ENCODE results near the gene NEDD4.
"Not testable (repeated sequence)": the region's sequence is repeated elsewhere in the genome, so short reads cannot be mapped to it uniquely, and the experiment has no call there.

NEDD4 gene

GRCh38 chr15:55958349-55958748, 35.1 kb downstream of the NEDD4 start:
- DNase-seq (ENCODE audit: low read depth in 2 of 2): no peak

DNA sequence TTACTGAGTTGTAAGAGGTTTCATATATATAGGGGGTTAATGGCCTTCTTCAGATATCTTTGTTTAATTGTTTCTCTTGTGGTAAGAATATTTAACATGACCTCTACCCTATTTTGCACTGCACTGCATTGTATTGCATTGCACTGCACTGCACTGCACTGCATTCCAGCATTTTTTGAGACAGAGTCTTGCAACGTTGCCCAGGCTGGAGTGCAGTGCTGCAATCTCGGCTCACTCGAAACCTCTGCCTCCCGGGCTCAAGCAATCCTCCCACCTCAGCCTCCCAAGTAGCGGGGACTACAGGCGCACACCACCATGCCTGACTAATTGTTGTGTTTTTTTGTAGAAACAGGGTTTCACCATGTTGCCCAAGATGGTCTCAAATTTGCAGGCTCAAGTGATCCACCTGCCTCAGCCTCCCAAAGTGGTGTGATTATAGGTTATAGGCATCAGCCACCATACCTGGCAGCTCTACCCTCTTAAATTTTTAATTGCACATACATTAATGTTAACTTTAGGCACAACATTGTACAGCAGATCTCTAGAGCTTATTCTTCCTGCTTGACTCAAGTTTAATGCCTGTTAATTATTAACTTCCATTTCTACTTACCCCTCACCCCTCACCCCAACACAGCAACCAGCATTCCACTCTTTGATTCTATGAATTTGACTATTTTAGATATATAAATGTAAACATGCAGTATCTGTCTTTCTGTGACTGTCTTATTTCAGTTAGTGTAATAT, 38.4 kb downstream of the NEDD4 start:
- no peak for DNase-seq (ENCODE audit: low read depth in 2 of 2)

DNA sequence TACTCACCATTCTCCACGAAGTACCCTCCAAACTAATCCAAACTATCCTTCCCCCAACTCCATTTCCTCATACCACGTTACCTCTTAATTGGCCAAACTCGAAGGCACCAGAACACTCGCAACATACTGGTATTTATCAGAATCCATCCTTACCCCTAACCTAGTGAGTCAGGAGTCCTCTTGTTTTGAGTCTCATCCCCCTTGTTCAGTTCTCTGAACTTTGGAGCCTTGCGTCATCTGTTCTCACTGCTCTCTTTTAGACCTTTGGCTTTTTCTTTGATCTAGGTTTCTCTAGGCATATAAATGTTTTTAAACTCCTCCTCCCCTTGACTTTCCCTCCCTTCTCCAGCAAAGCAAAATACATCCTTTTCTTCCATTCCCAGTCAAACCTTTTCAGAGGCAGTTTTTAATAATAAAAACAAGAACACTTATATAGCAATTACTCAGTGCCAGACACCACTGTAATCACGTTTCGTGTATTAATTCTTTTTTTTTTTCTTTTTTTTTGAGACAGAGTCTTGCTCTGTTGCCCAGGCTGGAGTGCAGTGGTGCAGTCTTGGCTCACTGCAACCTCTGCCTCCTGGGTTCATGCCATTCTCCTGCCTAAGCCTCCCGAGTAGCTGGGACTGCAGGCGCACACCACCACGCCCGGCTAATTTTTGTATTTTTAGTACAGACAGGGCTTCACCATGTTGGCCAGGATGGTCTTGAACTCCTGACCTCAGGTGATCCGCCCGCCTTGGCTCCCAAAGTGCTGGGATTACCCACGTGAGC, 40.7 kb downstream of the NEDD4 start:
- not testable (repeated sequence) for DNase-seq (ENCODE audit: low read depth in 2 of 2)

- not testable (repeated sequence) for DNase-seq (ENCODE audit: low read depth in 2 of 2)
Measured at GRCh38 chr15:55944606-55945005, 48.8 kb downstream of the NEDD4 start.

DNA sequence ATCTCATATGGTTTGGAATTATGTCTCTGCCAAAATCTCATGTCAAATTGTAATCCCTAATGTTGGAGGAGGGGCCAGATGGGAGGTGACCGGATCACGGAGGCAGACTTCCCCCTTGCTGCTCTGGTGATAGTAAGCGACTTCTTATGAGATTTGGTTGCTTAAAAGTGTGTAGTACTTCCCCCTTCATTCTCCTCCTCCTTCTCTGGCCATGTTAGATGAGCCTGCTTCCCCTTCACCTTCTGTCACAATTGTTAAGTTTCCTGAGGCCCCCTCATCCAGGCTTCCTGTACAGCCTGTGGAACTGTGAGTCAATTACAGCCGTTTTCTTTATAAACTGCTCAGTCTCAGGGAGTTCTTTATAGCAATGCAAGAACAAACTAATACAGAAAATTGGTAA, 51.1 kb downstream of the NEDD4 start:
- DNase-seq (ENCODE audit: low read depth in 2 of 2): no peak

DNA sequence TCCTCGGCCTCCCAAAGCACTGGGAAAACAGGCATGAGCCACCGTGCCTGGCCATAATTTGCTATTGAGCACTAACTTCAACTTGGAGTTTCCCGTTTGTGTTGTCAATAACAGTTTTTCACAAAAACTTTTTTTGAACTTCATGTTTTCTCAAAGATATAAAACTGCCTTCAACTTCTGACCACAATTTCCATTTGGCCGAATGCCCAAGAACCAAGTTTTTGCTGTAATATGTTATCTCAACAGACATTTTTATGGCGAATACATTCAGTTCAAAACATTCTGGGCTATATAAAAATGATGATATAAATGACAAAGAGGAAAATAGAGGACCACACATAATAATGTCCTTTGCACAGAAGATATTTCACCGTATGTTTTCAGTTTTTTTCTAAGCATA, 56.4 kb downstream of the NEDD4 start:
- peak; percentile 60 for DNase-seq (ENCODE audit: low read depth in 2 of 2)

GRCh38 chr15:55928955-55929354, 64.5 kb downstream of the NEDD4 start:
- no peak for DNase-seq (ENCODE audit: low read depth in 2 of 2)

GRCh38 chr15:55921744-55922143, 71.7 kb downstream of the NEDD4 start:
- DNase-seq (ENCODE audit: low read depth in 2 of 2): no peak

DNA sequence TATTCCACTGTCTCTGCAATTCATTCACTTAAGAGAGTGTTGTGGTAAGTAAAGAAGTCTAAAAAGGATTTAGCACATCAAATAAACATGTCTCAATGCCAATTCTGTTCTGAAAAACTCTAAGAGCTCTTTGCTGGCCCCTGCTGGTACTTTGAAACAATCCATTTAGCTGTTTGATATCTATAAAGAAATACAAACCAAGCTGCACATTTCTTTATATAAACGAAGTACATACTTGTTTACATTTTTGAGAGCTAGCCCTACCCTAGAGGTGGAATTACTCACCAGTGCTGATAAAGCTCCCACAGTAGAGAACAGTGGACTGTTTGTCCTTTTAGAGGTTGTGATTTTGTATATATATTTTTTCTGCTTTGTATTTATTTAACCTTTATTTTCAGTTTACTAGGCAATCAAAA, 75.5 kb downstream of the NEDD4 start:
- peak; percentile 72 for DNase-seq (ENCODE audit: low read depth in 2 of 2)

DNA sequence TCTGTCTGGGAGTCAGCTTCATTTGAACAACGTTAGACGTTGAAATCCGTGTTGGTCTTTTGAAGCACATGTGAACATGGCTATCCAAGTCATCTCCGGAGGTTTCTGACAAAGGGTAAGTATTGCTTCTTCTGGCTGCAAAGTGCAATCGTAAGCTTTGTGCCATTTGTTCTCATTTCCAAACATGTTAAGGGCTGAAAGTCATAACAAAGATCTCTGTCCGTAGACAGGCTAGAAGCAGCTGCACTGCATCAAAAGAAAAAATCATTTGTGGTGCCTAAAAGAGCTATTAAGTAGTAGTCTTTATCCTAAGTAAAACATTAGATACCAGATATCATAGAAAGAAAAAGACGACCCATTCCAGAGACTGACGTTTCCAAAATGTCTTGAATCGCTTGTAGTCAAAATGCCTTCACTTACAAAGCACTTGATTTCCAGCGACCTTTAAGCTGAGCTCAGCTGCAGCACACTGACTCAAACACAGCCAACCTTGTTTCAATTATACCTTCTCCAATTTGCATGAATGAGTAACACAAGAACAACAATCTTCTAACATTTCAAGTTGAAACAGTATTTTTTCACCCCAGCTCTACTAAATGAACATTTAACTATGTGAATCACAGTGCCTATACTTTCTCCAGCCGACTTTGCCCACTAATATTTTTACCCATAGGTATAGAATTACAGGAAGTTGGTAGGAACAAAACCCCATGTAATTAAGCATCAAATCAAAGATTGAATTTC, 76.6 kb downstream of the NEDD4 start:
- DNase-seq (ENCODE audit: low read depth in 2 of 2): peak; percentile 74 to 75

DNA sequence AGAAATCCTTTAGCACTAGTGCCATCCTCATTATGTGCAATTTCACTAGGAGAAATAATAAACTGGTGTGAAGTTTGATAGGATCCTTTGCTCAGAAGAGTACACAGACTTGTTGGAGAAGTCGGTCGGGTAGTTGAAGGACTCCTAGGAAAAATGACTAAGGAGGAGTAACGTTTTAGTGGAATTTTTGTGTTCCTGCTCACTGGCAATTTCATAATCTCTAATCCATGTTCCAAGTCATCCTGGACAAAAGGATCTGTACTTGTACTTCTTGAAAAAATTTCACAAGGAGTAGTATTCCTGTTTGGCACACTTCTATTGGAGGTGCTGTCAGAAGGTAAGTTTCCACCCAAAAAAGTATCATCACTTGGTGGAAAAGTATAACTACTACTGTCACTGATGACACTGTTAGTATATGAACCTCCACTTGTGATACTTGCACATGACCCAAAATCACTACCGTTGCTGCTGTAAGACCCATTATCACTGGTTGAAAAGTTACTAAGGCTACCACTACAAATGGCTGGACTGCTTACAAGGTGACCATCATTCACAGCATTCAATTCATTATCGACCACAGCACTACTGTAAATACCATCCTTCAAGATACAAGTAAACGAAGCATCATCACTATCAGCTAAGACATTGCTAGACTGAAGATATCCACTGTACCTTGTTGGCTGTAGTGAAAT, 77.4 kb downstream of the NEDD4 start:
- no peak for DNase-seq (ENCODE audit: low read depth in 2 of 2)

GRCh38 chr15:55915221-55915620, 78.2 kb downstream of the NEDD4 start:
- no peak for DNase-seq (ENCODE audit: low read depth in 2 of 2)

DNA sequence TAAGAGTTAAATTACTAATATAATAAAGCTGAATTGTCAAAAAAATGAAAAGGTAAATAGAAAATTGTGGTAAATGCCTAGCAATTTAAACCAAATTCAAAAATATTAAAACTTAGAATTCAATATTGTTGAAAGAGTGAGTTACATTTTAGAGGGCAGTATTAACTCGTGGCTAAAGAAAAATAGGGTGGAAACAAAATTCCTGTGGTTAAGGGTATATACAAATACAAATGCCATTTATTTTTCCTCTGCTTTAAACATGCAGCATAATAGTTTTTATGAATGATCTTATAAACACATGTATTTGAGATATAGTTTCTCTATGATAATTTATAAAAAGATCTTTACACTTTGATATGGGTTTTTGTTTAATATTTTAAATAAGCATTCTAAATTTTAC, 79.0 kb downstream of the NEDD4 start:
- no peak for DNase-seq (ENCODE audit: low read depth in 2 of 2)

GRCh38 chr15:55912982-55913381, 80.4 kb downstream of the NEDD4 start:
- DNase-seq (ENCODE audit: low read depth in 2 of 2): no peak

GRCh38 chr15:55909036-55909811, 84.2 kb downstream of the NEDD4 start:
- peak in 1 of 2 experiments; percentile 37 for DNase-seq (ENCODE audit: low read depth in 2 of 2)

- peak; percentile 95 for DNase-seq (ENCODE audit: low read depth in 2 of 2)
Measured at GRCh38 chr15:55907797-55908196, 85.6 kb downstream of the NEDD4 start.

GRCh38 chr15:55902981-55903380, 90.4 kb downstream of the NEDD4 start:
- DNase-seq (ENCODE audit: low read depth in 2 of 2): no peak

- no peak for DNase-seq (ENCODE audit: low read depth in 2 of 2)
Measured at GRCh38 chr15:55900019-55900418, 93.4 kb downstream of the NEDD4 start.

- DNase-seq (ENCODE audit: low read depth in 2 of 2): no peak
Measured at GRCh38 chr15:55899537-55899936, 93.9 kb downstream of the NEDD4 start.

- no peak for DNase-seq (ENCODE audit: low read depth in 2 of 2)
Measured at GRCh38 chr15:55897560-55898336, 95.7 kb downstream of the NEDD4 start.

All from fibroblast of skin of left quadriceps (primary cell).